Superior temporal gyrus (tissue), 1 donor: ENCODE measurements around the gene CCDC88A.
A peak's percentile ranks its signal among the peaks of the same experiment; 100 is the strongest.
"Not testable (repeated sequence)": the region's sequence is repeated elsewhere in the genome, so short reads cannot be mapped to it uniquely, and the experiment has no call there.

Experiments used
- DNase-seq: peaks from one replicate; pipeline ENCODE4 v3.0.0-alpha.2; 2016; ENCODE audit errors: extremely low spot score

The CCDC88A gene

GRCh38 chr2:55301277-55301676 is 118.4 kb downstream of the CCDC88A start:
- no peak for DNase-seq

DNA sequence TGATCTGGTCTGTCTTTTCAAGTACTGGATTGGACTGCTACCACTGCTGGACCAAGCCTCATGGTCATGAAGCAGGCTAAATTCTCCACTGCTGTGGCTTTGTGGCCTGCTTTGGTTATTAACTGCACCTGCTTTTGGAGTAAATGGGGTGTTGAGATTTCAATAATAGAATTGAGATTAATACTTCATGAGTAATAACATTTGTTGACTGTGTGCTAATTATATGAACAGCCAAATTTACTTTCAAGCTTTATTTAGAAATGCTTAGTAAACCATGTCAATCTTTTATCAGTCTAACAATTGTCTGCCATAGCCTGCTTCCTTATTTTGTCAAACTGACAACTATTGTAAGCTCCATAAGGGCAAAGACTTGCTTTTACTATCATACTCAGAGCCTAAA is 123.3 kb downstream of the CCDC88A start:
- no peak for DNase-seq

DNA sequence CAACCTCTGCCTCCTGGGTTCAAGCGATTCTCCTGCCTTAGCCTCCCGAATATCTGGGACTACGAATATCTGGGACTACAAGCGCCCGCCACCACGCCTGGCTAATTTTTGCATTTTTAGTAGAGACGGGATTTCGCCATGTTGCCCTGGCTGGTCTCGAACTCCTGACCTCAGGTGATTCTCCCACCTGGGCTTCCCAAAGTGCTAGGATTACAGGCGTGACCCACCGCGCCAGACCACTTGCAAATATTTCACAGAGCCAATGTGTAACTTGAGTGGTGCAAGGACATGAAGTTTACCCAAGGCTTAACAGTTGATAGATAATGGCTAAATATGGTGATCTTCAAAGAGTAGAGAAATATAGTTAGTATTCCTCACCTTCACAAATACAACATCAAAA is 136.6 kb downstream of the CCDC88A start:
- no peak for DNase-seq

- peak; percentile 80 for DNase-seq
These were observed 137.3 kb downstream of the CCDC88A start for GRCh38 chr2:55282110-55282917.

GRCh38 chr2:55280851-55281546 is 138.7 kb downstream of the CCDC88A start:
- DNase-seq: not testable (repeated sequence)

GRCh38 chr2:55279859-55280424 is 139.7 kb downstream of the CCDC88A start:
- DNase-seq: not testable (repeated sequence)

DNA sequence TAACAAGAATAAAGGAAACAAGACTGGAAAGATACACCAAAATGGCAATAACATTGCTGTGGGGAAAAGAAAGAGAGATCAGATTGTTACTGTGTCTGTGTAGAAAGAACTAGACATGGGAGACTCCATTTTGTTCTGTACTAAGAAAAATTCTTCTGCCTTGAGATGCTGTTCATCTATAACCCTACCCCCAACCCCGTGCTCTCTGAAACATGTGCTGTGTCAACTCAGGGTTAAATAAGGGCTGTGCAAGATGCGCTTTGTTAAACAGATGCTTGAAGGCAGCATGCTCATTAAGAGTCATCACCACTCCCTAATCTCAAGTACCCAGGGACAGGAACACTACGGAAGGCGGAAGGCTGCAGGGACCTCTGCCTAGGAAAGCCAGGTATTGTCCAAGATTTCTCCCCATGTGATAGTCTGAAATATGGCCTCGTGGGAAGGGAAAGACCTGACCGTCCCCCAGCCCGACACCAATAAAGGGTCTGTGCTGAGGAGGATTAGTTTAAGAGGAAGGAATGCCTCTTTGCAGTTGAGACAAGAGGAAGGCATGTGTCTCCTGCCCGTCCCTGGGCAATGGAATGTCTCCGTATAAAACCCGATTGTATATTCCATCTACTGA is 140.3 kb downstream of the CCDC88A start:
- DNase-seq: not testable (repeated sequence)

GRCh38 chr2:55277310-55277709 is 142.3 kb downstream of the CCDC88A start:
- no peak for DNase-seq

DNA sequence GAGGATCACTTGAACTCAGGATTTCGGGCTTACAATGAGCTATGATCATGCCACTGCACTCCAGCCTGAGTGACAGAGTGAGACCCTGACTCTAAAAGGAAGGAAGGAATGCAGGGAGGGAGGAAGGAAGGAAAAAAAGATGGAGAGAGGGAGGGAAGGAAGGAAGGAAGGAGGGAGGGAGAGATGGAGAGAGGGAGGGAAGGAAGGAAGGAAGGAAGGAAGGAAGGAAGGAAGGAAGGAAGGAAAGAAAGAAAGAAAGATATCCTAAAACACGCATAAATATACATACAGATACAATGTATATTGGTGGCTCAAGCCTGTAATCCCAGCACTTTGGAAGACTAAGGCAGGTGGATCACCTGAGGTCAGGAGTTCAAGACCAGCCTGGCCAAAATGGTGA is 145.3 kb downstream of the CCDC88A start:
- not testable (repeated sequence) for DNase-seq

DNA sequence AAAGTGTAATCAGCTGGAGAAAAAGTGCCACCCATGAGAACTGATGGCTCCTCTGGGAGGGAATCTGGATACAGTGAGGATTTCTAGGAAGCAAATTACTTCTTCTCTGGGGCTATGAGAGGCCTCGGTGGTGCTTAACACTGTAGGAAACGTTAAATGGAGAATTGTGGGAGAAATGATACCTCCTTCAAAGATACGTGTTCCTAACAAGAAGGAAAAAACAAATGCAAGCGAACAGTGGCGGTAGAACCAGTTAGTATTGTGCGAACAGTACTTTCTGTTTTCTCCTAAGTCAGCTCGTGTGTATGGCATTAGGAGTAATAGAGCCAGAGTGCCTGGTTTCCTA is 150.0 kb downstream of the CCDC88A start:
- no peak for DNase-seq

GRCh38 chr2:55268907-55269644 is 150.6 kb downstream of the CCDC88A start, which contains the start of gene MTIF2:
MTIF2 (minus strand) TSS chr2:55269231; CDS start chr2:55263858, 5,373 bp downstream.
- peak; percentile 93 for DNase-seq

GRCh38 chr2:55268288-55268906 is 151.3 kb downstream of the CCDC88A start:
- no peak for DNase-seq

DNA sequence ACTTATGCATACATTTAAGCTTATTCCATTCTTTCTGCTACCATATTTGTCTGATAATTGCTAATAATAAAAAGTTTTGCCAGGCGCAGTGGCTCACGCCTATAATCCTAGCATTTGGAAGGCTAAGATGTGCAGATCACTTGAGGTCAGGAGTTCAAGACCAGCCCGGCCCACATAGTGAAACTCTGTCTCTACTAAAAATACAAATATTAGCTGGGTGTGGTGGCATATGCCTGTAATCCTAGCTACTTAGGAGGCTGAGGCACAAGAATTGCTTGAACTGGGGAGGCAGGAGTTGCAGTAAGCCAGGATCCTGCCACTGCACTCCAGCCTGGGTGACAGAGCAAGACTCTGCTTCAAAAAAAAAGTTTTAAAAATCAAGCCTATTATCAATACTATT is 160.1 kb downstream of the CCDC88A start:
- DNase-seq: not testable (repeated sequence)

DNA sequence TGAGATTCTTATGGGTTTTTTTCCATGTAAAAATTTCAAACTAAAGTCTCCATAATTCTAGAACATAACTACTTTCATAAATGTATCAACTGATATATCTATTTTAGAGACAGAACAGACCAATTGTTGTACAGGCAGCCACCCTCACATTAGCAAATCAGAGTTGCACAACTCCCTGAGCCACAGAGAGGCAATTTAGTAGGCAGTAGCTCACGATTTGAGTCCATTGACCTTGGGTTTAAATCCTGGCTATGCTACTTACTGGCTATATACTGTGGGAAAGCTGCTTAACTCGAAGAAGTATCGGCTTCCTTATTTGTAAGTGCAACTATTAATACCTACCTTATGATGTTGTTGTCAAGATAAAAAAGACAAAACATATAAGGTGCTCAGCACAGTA is 166.8 kb downstream of the CCDC88A start:
- DNase-seq: no peak

- no peak for DNase-seq
These were observed 172.6 kb downstream of the CCDC88A start for GRCh38 chr2:55247025-55247424.

- no peak for DNase-seq
These were observed 174.2 kb downstream of the CCDC88A start for GRCh38 chr2:55245411-55245810.

GRCh38 chr2:55242617-55243016 is 177.0 kb downstream of the CCDC88A start:
- no peak for DNase-seq

DNA sequence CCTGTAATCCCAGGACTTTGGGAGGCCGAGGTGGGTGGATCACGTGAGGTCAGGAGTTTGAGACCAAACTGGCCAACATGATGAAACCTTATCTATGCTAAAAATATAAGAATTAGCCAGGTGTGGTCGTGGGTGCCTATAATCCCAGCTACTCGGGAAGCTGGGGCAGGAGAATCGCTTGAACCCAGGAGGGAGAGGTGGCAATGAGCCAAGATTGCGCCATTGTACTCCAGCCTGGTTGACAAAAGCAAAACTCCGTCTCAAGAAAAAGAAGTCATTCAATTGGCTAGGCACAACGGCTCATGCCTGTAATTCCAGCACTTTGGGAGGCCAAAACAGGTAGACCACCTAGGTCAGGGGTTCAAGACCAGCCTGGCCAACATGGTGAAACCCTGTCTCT is 178.1 kb downstream of the CCDC88A start:
- not testable (repeated sequence) for DNase-seq

DNA sequence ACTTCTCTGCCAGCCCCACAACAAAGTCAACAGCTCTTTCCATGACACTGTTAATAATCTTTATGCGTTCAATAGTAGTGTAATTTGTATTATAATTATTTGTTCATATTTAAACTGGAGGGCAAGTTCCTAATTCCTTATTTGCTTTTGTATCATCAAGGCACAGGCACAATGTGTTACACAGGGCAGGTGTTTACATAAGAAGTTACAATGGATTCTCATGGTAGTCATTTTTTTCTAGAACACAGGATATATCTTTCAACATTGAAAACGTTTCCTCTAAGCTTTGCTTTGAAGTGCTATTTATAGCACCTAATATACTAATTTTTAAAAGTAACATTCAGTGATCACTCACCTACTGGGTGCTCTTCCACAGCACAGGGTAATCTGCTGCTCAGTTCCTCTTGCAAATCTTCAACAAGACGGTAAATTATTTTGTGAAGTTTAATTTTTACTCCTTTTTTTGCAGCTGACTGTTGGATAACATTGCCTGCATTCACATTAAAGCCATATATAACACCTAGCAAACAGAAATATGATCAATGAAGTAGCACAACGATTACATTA is 179.9 kb downstream of the CCDC88A start:
- DNase-seq: no peak
